Left lung (tissue), 10 donors: ENCODE measurements around the gene FGF3. TPM values are rescaled to one million over a fixed set of nuclear protein-coding genes. Genes with fewer than 3 reads are reported as not detected.

Source experiments
- ATAC-seq: fragments of 200-7000 bp; cut with Tn5 transposase; one replicate; pipeline ENCODE4 v1.9.1; 2020; ENCODE audit warnings: moderate library complexity
- DNase-seq, 4 donors: peaks; one replicate each; pipeline ENCODE4 v3.0.0-alpha.2; 2013 to 2020
- H3K27ac ChIP-seq, 2 donors: fragments of 200-600 bp; sonication (generic) in 1 of 2; one replicate each; pipeline versions ENCODE4 v1.5.0 to v1.8.0; 2020 to 2021
- H3K27me3 ChIP-seq, 2 donors: fragments of 200-600 bp; sonication (generic) in 1 of 2; one replicate each; pipeline versions ENCODE4 v1.5.0 to v1.8.0; 2020 to 2021
- H3K36me3 ChIP-seq, 2 donors: fragments of 200-600 bp; sonication (generic) in 1 of 2; one replicate each; pipeline versions ENCODE4 v1.5.0 to v1.8.0; 2020 to 2021
- H3K4me1 ChIP-seq, 2 donors: fragments of 200-600 bp; one replicate each; pipeline ENCODE4 v1.8.0; 2021
- H3K4me3 ChIP-seq, 2 donors: fragments of 200-600 bp; sonication (generic) in 1 of 2; one replicate each; pipeline versions ENCODE4 v1.5.0 to v1.8.0; 2020 to 2021; ENCODE audit warnings: mild to moderate bottlenecking in 1 of 2
- H3K9me3 ChIP-seq, 2 donors: fragments of 200-600 bp; sonication (generic) in 1 of 2; one replicate each; pipeline versions ENCODE4 v1.5.0 to v1.8.0; 2020 to 2021
- intact Hi-C, 2 donors: fragments of 100-400 bp; cut with DNase I; formaldehyde crosslinking; loops; one replicate each; pipeline versions ENCODE4 v1.11.2 to v1.14.2; 2022
- polyA plus RNA-seq, 6 donors: library from polyadenylated mRNA; unstranded; fragments of 120-200 nt; gene quantifications; one replicate each; pipeline ENCODE4 v1.2.1, GENCODE V29; 2013; ENCODE audit not compliant: insufficient read length in 6 of 6
- total RNA-seq, 2 donors: library from RNA; stranded (reverse); fragmentation: NEBNext Ultra II Directional; extraction: Animal tissue kit (Norgen Biotek cat#: 25700); gene quantifications; one replicate each; pipeline ENCODE4 v1.2.1, GENCODE V29; 2021
- TF ChIP-seq, protein P1 (sequence below), 2 donors: fragments of 200-600 bp; sonication (generic) in 1 of 2; IDR thresholded peaks; one replicate each; pipeline versions ENCODE4 v1.5.0 to v1.8.0; 2021; ENCODE audit warnings: antibody characterized with exemption in 2 of 2
- donor health status: DM: no; HTN: yes; CAD: no.
- donor health status: DM: no; HTN: no; CAD: no.

Gene FGF3
- total and polyA plus RNA-seq, 8 donors: not detected

DNA sequence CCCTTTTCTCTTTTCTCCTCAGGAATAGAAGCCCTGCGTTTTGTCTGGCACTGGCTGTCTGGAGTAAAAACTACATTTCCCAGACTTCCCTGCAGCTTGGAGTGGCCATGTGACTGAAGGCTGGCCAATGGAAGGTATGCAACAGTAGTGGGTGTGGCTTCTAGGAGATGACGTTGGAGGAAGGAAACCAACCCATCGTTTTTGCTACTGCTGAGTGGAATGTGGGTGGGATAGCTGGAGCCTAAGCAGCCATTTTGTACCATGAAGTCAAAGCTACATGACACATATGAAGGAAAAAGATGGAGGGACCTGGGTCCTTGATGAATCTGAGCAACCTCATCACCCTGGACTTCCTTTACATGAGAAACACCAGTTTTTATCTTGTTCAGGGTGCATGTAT lies 19.6 kb downstream of the FGF3 start:
- intact Hi-C loops: no loop called here
- no peak overlapping the region for H3K4me3 ChIP-seq
- H3K27ac ChIP-seq: no peak overlapping the region
- peaks cover 0 to 23% of the 10 kb centered on the region in 2 donors for H3K27me3 ChIP-seq
- peaks cover 0 to 4% of the 10 kb centered on the region in 2 donors for H3K9me3 ChIP-seq
- DNase-seq: peak in 1 of 4 donors; percentile 6
- no peak for ATAC-seq
- H3K4me1 ChIP-seq: no peaks in the 10 kb centered on the region
- H3K36me3 ChIP-seq: no peaks in the 10 kb centered on the region
- TF ChIP-seq, protein P1, sequence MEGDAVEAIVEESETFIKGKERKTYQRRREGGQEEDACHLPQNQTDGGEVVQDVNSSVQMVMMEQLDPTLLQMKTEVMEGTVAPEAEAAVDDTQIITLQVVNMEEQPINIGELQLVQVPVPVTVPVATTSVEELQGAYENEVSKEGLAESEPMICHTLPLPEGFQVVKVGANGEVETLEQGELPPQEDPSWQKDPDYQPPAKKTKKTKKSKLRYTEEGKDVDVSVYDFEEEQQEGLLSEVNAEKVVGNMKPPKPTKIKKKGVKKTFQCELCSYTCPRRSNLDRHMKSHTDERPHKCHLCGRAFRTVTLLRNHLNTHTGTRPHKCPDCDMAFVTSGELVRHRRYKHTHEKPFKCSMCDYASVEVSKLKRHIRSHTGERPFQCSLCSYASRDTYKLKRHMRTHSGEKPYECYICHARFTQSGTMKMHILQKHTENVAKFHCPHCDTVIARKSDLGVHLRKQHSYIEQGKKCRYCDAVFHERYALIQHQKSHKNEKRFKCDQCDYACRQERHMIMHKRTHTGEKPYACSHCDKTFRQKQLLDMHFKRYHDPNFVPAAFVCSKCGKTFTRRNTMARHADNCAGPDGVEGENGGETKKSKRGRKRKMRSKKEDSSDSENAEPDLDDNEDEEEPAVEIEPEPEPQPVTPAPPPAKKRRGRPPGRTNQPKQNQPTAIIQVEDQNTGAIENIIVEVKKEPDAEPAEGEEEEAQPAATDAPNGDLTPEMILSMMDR (IDR thresholded peaks at IDR 0.05): no peak

DNA sequence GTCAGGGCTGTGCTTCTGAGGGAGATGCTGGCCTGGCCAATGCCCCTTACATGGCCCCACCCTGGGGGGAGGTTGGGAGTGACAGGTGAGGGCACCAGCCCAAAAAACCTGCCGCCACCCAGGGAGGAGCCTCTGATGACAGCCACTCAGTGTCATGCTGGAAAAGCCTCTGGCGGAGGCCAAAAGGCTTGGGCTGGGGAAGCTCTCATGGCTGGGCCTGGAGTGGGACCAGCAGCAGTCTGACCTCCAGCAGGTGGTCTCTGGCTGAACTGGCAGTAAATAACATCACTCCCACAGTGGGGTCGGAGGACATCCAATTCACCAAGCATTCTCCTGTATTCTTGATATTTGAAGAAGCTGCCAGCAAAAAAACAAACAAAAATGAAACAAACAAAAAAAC lies 20.1 kb downstream of the FGF3 start:
- H3K27me3 ChIP-seq: peaks cover 0 to 20% of the 10 kb centered on the region in 2 donors
- intact Hi-C loops: no loop called here
- peak in 1 of 4 donors; percentile 37 for DNase-seq
- no peak overlapping the region for H3K4me3 ChIP-seq
- no peak for ATAC-seq
- no peak overlapping the region for H3K27ac ChIP-seq
- H3K9me3 ChIP-seq: peaks cover 0 to 4% of the 10 kb centered on the region in 2 donors
- TF ChIP-seq, protein P1 (IDR thresholded peaks at IDR 0.05): no peak
- no peaks in the 10 kb centered on the region for H3K4me1 ChIP-seq
- H3K36me3 ChIP-seq: no peaks in the 10 kb centered on the region

DNA sequence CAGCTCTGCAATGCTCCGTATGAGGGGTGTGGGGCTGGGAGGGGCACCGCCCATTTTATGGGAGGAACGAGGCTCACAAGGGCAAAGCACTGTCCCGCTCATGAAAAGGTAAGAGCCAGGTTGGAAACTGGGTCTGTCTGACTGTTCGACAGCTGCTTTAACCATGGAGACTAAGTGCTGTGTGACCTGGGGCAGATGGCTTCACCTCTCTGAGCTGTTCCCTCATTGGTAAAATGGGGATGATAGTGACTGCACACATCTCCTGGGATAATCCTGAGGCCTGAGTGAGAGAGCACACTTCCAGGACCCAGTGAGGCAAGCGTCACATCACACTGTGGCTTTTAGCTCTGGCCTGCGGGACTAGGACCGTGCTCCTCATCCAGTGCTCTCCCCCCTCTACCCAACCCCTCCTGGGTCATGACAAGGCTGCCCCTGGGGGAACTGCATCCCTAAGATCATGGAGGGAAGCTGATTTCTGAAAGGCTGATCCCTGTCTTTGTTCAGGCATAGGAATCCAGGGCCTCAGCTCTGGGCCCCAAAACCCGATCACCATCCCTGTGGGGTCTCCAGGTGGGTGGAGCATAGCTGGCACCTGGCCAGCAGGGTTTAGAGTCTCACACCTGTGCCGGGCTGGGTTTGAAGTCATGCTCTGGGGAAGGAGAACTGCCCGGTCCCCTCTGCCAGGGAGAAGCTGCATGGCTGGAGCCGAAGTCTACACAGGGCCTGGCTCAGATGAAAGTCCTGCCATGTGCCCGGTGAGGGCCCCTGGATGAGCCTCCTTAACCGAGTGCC lies 21.3 kb downstream of the FGF3 start:
- no peak overlapping the region for H3K4me3 ChIP-seq
- intact Hi-C loops: no loop called here
- peaks cover 0 to 20% of the 10 kb centered on the region in 2 donors for H3K27me3 ChIP-seq
- H3K9me3 ChIP-seq: peaks cover 0 to 4% of the 10 kb centered on the region in 2 donors
- H3K27ac ChIP-seq: no peak overlapping the region
- H3K36me3 ChIP-seq: no peaks in the 10 kb centered on the region
- no peak for ATAC-seq
- no peaks in the 10 kb centered on the region for H3K4me1 ChIP-seq
- TF ChIP-seq, protein P1 (IDR thresholded peaks at IDR 0.05): no peak
- DNase-seq: peak in 1 of 4 donors; percentile 39

DNA sequence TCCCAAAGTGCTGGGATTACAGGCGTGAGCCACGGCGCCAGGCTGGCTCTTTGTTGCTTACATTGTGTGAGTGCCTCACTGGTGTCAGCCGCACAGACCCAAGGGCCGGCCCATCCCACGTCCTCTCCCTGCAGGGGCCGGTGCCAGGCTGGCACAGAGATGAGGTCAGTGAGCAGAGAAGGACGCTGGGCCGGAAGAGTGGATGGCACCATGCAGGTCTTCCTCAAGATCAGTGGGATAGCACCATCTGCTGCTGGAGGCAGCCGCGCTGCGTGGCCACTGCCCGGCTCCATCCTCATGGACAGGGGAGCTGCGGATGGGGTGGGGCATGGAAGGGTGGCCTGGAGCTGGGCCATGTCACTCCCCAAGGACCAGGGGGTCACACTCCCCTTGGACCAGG lies 22.1 kb downstream of the FGF3 start:
- Histone ChIP-seq H3K36me3 (no peaks in the 10 kb centered on the region), H3K27ac (no peak overlapping the region), H3K27me3 (peaks cover 0 to 20% of the 10 kb centered on the region in 2 donors), H3K9me3 (peaks cover 0 to 4% of the 10 kb centered on the region in 2 donors), H3K4me3 (no peak overlapping the region), H3K4me1 (no peaks in the 10 kb centered on the region)
- intact Hi-C loops: no loop called here
- TF ChIP-seq, protein P1 (IDR thresholded peaks at IDR 0.05): no peak
- ATAC-seq (no peak), DNase-seq (peak in 1 of 4 donors; percentile 60)

DNA sequence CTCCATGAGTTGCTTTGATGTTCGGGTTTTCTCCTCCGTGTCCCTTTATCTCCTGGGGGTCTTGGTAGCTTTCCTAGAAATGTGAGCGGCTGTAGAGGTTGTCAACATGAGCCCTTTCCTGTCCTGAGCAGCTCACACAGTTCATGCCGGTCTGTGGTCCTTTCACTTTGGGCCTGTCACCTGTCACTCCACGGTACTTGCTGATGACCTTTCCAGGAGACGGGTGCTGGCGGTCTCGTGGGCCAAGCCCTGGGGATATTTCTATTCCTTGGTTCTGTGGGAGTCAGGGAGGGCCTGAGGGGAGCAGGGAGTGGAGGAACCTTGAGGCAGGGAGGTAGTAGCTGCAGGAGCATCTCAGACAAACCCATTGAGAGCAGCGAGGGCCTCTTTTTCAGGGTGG lies 23.2 kb downstream of the FGF3 start:
- intact Hi-C loops: no loop called here
- Histone ChIP-seq H3K9me3 (peaks cover 0 to 4% of the 10 kb centered on the region in 2 donors), H3K4me3 (no peak overlapping the region), H3K4me1 (no peaks in the 10 kb centered on the region), H3K27me3 (peaks cover 0 to 14% of the 10 kb centered on the region in 2 donors), H3K36me3 (no peaks in the 10 kb centered on the region), H3K27ac (no peak overlapping the region)
- no peak for ATAC-seq
- peak in 1 of 4 donors; percentile 31 for DNase-seq
- TF ChIP-seq, protein P1 (IDR thresholded peaks at IDR 0.05): no peak
